ENCODE measurements around the gene NEDD4L.

GRCh38 chr18:58207520-58208152 lies 163.6 kb downstream of the NEDD4L start:
- TF ChIP-seq POLR2AphosphoS5 (IDR thresholded peaks at IDR 0.05) (no peak), CTCF (IDR thresholded peaks at IDR 0.05) (no peak), POLR2A (IDR thresholded peaks at IDR 0.05; ENCODE audit: low read depth) (no peak), EP300 (IDR thresholded peaks at IDR 0.05) (no peak)

Data from esophagus muscularis mucosa (tissue), 4 donors.